Muscle layer of colon (tissue), 2 donors: ENCODE results near the gene CRELD1.
"Not testable (repeated sequence)": the region's sequence is repeated elsewhere in the genome, so short reads cannot be mapped to it uniquely, and the experiment has no call there.

Experiments
- H3K27ac ChIP-seq: one replicate; pipeline ENCODE4 v1.7.0; 2013; ENCODE audit warnings: low read depth, mild to moderate bottlenecking, low read length, moderate library complexity
- H3K27me3 ChIP-seq, 2 donors: one replicate each; pipeline ENCODE4 v1.7.0; 2013; ENCODE audit warnings: low read length in 2 of 2, mild to moderate bottlenecking in 2 of 2; ENCODE audit not compliant: insufficient read depth in 2 of 2, control insufficient read depth in 1 of 2
- H3K36me3 ChIP-seq: one replicate; pipeline ENCODE4 v1.7.0; 2013; ENCODE audit warnings: mild to moderate bottlenecking, low read length; ENCODE audit not compliant: insufficient read depth
- H3K4me1 ChIP-seq: one replicate; pipeline ENCODE4 v1.7.0; 2013; ENCODE audit warnings: mild to moderate bottlenecking, low read length; ENCODE audit not compliant: insufficient read depth
- H3K4me3 ChIP-seq, 2 donors: one replicate each; pipeline ENCODE4 v1.7.0; 2013; ENCODE audit warnings: low read length in 2 of 2, low read depth in 1 of 2, mild to moderate bottlenecking in 1 of 2, moderate library complexity in 1 of 2
- H3K9ac ChIP-seq: one replicate; pipeline ENCODE4 v1.7.0; 2013; ENCODE audit warnings: low read length
- H3K9me3 ChIP-seq: one replicate; pipeline ENCODE4 v1.7.0; 2013; ENCODE audit warnings: mild to moderate bottlenecking, low read length
- donor health status: abdominal sarcoma.
- donor health status: Adenocarcinoma of cecum.

Gene CRELD1

GRCh38 chr3:9918261-9919038 lies 15.2 kb upstream of the CRELD1 start:
- Histone ChIP-seq H3K4me3 (peak overlapping the region in 1 of 2 donors; percentile 92), H3K36me3 (peaks cover 2% of the 10 kb centered on the region), H3K27me3 (no peaks in the 10 kb centered on the region), H3K9me3 (no peaks in the 10 kb centered on the region), H3K9ac (peak overlapping the region; percentile 89), H3K4me1 (peaks cover 31% of the 10 kb centered on the region), H3K27ac (peak overlapping the region; percentile 94)

DNA sequence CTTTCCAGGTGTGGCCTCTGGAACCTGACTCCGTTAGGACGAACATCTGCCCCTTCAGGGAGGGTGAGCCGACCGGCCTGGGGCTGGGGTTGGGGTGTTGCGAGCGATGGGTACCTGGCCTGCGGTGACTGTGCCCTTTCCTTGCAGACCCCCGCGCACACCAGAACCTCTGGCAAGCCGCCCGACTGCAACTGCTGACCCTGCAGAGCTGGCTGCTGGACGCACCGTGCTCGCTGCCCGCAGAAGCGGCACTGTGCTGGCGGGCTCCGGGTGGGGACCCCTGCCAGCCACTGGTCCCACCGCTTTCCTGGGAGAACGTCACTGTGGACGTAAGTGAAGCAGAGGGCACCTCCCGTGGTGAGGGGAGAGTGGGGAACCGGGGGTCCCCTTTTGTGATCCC lies 5.5 kb upstream of the CRELD1 start:
- peaks cover 26% of the 10 kb centered on the region for H3K36me3 ChIP-seq
- no peak overlapping the region for H3K9ac ChIP-seq
- H3K9me3 ChIP-seq: no peaks in the 10 kb centered on the region
- no peaks in the 10 kb centered on the region for H3K27me3 ChIP-seq
- no peak overlapping the region for H3K4me3 ChIP-seq
- no peaks in the 10 kb centered on the region for H3K4me1 ChIP-seq
- no peak overlapping the region for H3K27ac ChIP-seq

DNA sequence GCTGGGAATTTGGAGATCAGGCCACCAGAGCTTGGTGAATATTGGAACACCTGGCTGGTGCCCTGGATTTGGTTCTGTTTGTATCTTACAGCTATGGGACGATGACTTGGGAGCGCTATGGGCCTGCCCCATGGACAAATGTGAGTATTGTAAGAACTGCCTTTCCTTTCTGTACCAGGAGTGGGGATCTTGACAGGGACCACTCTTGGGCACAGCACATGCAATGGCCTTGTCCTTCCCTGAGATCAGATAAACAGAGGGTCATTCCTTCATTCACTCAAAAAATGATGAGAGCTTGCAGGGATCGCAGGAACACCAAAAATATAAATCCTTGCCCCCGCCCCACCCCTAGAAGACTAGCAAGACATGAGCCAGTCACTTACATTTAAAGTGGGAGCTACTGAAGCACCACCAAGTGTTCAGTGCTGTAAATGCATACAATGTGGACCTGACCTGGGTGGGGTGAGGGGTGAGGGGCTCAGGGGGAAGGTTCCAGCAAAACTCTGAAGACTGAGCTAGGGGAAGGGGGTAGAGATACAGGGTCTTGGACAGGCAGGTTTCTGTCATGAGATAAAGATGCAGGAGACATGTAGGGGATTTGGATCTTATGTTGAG lies 2.7 kb upstream of the CRELD1 start:
- H3K4me1 ChIP-seq: peaks cover 17% of the 10 kb centered on the region
- H3K36me3 ChIP-seq: peaks cover 25% of the 10 kb centered on the region
- H3K4me3 ChIP-seq: no peak overlapping the region
- no peak overlapping the region for H3K27ac ChIP-seq
- H3K9me3 ChIP-seq: no peaks in the 10 kb centered on the region
- H3K27me3 ChIP-seq: no peaks in the 10 kb centered on the region
- no peak overlapping the region for H3K9ac ChIP-seq

- Histone ChIP-seq H3K27ac (peak overlapping the region; percentile 95), H3K9me3 (no peaks in the 10 kb centered on the region), H3K4me3 (peak overlapping the region; percentile 89 to 94), H3K4me1 (peaks cover 17% of the 10 kb centered on the region), H3K9ac (no peak overlapping the region), H3K36me3 (peaks cover 33% of the 10 kb centered on the region), H3K27me3 (no peaks in the 10 kb centered on the region)
Observed at GRCh38 chr3:9932535-9932842, 1.1 kb upstream of the CRELD1 start.

DNA sequence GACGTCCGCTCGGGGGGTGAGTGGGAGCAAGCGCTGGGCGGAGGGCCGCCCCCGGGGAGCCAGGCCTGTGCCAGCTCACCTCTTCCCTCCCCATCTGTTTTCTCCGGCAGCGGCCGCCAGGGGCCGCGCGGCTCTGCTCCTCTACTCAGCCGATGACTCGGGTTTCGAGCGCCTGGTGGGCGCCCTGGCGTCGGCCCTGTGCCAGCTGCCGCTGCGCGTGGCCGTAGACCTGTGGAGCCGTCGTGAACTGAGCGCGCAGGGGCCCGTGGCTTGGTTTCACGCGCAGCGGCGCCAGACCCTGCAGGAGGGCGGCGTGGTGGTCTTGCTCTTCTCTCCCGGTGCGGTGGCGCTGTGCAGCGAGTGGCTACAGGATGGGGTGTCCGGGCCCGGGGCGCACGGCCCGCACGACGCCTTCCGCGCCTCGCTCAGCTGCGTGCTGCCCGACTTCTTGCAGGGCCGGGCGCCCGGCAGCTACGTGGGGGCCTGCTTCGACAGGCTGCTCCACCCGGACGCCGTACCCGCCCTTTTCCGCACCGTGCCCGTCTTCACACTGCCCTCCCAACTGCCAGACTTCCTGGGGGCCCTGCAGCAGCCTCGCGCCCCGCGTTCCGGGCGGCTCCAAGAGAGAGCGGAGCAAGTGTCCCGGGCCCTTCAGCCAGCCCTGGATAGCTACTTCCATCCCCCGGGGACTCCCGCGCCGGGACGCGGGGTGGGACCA lies 632 bp upstream of the CRELD1 start:
- Histone ChIP-seq H3K9ac (no peak overlapping the region), H3K4me3 (peak overlapping the region; percentile 89 to 94), H3K36me3 (peaks cover 38% of the 10 kb centered on the region), H3K27ac (peak overlapping the region; percentile 95), H3K27me3 (no peaks in the 10 kb centered on the region), H3K4me1 (peaks cover 17% of the 10 kb centered on the region), H3K9me3 (no peaks in the 10 kb centered on the region)

DNA sequence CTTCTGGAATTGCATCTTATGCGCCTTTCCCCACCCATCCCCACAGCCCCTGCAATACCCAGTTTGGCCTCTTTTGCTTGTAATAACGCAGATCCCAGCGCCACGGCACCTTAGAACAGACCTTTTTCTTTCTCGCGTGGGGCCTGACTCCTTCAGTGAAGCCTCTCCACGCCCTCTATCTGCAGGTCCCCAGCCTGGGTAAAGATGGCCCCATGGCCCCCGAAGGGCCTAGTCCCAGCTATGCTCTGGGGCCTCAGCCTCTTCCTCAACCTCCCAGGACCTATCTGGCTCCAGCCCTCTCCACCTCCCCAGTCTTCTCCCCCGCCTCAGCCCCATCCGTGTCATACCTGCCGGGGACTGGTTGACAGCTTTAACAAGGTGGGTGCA lies 594 bp downstream of the CRELD1 start:
- no peaks in the 10 kb centered on the region for H3K27me3 ChIP-seq
- H3K27ac ChIP-seq: peak overlapping the region; percentile 95
- no peaks in the 10 kb centered on the region for H3K9me3 ChIP-seq
- H3K9ac ChIP-seq: peak overlapping the region; percentile 78
- H3K4me1 ChIP-seq: peaks cover 17% of the 10 kb centered on the region
- H3K4me3 ChIP-seq: peak overlapping the region; percentile 89 to 94
- peaks cover 38% of the 10 kb centered on the region for H3K36me3 ChIP-seq

DNA sequence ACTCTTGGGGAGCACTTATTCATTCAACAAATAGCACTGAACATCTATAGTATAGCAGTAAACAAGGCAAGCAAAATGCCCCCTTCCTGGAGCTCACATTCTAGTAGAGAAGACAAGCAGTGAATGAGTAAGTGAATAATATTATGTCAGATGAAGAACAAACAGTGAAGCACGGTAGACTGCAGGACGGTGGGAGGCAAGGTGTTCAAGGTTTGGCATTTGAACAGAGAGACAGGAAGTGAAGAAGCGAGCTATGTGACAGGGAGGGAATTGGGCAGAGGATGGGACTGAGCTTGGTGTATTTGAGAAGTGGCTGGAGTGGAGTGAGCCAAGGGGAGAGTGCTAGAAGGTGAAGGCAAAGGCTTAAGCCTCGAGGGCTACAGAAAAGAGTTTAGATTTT lies 1.4 kb downstream of the CRELD1 start:
- Histone ChIP-seq H3K4me1 (peaks cover 17% of the 10 kb centered on the region), H3K36me3 (peaks cover 30% of the 10 kb centered on the region), H3K4me3 (peak overlapping the region in 1 of 2 donors; percentile 94), H3K9me3 (no peaks in the 10 kb centered on the region), H3K27me3 (no peaks in the 10 kb centered on the region), H3K9ac (no peak overlapping the region), H3K27ac (no peak overlapping the region)

GRCh38 chr3:9935966-9936510 lies 2.4 kb downstream of the CRELD1 start:
- H3K27ac ChIP-seq: no peak overlapping the region
- no peak overlapping the region for H3K9ac ChIP-seq
- no peaks in the 10 kb centered on the region for H3K27me3 ChIP-seq
- no peak overlapping the region for H3K4me3 ChIP-seq
- no peaks in the 10 kb centered on the region for H3K9me3 ChIP-seq
- peaks cover 17% of the 10 kb centered on the region for H3K4me1 ChIP-seq
- H3K36me3 ChIP-seq: peaks cover 24% of the 10 kb centered on the region

GRCh38 chr3:9937486-9938238 lies 4.0 kb downstream of the CRELD1 start:
- Histone ChIP-seq H3K4me3 (no peak overlapping the region), H3K4me1 (peaks cover 17% of the 10 kb centered on the region), H3K36me3 (peaks cover 30% of the 10 kb centered on the region), H3K9ac (no peak overlapping the region), H3K27me3 (no peaks in the 10 kb centered on the region), H3K27ac (no peak overlapping the region), H3K9me3 (no peaks in the 10 kb centered on the region)

- Histone ChIP-seq H3K36me3 (peaks cover 42% of the 10 kb centered on the region), H3K9me3 (no peaks in the 10 kb centered on the region), H3K9ac (no peak overlapping the region)
Observed at GRCh38 chr3:9938966-9939365, 5.3 kb downstream of the CRELD1 start.

DNA sequence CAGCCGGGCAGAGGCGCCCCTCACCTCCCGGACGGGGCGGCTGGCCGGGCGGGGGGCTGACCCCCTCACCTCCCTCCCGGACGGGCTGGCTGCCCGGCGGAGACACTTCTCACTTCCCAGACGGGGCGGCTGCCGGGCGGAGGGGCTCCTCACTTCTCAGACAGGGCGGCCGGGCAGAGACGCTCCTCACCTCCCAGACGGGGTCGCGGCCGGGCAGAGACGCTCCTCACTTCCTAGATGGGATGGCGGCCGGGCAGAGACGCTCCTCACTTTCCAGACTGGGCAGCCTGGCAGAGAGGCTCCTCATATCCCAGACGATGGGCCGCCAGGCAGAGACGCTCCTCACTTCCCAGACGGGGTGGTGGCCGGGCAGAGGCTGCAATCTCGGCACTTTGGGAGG lies 6.3 kb downstream of the CRELD1 start:
- peaks cover 48% of the 10 kb centered on the region for H3K36me3 ChIP-seq
- not testable (repeated sequence) for H3K27me3 ChIP-seq, H3K27ac ChIP-seq, H3K9me3 ChIP-seq, H3K4me3 ChIP-seq, H3K4me1 ChIP-seq, H3K9ac ChIP-seq

More at GRCh38 chr3:9938966-9939365, 5.3 kb downstream of the CRELD1 start:
- Histone ChIP-seq H3K27me3 (no peaks in the 10 kb centered on the region), H3K4me1 (peaks cover 17% of the 10 kb centered on the region), H3K4me3 (no peak overlapping the region), H3K27ac (no peak overlapping the region)
